HG03139 (cell line): ENCODE measurements around the gene MFAP1.

Source experiments
- ATAC-seq: cut with Tn5 transposase; IDR thresholded peaks from one replicate; pipeline ENCODE4 v1.9.1; 2021; ENCODE audit not compliant: unreplicated experiment

Gene MFAP1

GRCh38 chr15:43777267-43777914, 47.1 kb downstream of the MFAP1 start:
- peak; percentile 40 for ATAC-seq

- peak; percentile 24 for ATAC-seq
Observed at GRCh38 chr15:43776718-43777266, 47.7 kb downstream of the MFAP1 start, which contains the start of gene ELL3. Gene ELL3 (minus strand): TSS chr15:43776966. CDS start chr15:43776901, 65 bp downstream.

GRCh38 chr15:43776101-43776717, 48.3 kb downstream of the MFAP1 start:
- peak; percentile 51 for ATAC-seq

GRCh38 chr15:43775411-43775965, 49.0 kb downstream of the MFAP1 start:
- ATAC-seq = no peak

- ATAC-seq = no peak
Observed at GRCh38 chr15:43774062-43774461, 50.4 kb downstream of the MFAP1 start.

GRCh38 chr15:43772624-43773023, 51.9 kb downstream of the MFAP1 start:
- ATAC-seq = no peak

- ATAC-seq = no peak
Observed at GRCh38 chr15:43771816-43772215, 52.7 kb downstream of the MFAP1 start.

GRCh38 chr15:43769584-43770228, 54.8 kb downstream of the MFAP1 start:
- no peak for ATAC-seq

GRCh38 chr15:43763819-43764446, 60.6 kb downstream of the MFAP1 start:
- ATAC-seq = no peak

GRCh38 chr15:43762824-43763223, 61.7 kb downstream of the MFAP1 start:
- no peak for ATAC-seq
